ENCODE measurements around the gene MYO5A.
"Not testable (repeated sequence)": the region's sequence is repeated elsewhere in the genome, so short reads cannot be mapped to it uniquely, and the experiment has no call there.

MYO5A gene

DNA sequence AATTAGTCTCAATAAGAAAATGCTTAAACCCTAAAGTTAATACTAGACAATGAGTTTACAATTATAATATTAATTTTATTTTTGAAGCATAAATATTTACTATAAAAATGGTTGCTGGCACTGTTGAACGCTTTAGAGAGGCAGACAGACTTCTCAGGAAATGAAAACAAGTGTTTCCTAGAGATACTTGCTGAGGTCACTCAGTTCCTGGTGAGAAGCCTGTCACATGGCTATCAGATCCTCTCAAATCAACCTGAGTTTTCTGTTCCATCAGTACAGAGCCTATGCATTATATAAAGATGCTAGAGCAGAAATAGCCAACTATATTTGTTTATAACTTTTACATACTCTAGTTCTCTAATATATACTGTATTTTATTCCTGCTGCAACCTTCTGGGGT lies 109.2 kb downstream of the MYO5A start:
- no peak for DNase-seq (ENCODE audit: low read depth, low spot score)

DNA sequence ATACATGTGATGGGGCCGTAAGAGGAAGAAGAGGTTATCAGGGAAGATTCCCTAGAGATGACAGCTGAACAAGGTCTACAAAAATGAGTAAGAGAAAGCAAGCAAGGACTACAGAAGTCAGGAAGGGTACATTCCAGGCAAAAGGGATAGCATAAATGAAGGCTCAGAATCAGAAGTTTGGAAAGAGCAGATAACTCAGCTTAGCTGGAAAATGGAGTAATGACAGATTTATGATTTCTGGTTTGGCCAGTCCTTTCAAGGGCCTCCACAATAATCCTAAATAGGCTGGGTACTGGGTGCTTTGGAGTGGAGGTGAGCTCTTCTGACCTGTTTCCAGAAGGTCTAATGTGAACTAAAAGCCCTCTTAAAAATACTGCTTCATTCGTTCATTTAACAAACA lies 110.7 kb downstream of the MYO5A start:
- DNase-seq (ENCODE audit: low read depth, low spot score): no peak

DNA sequence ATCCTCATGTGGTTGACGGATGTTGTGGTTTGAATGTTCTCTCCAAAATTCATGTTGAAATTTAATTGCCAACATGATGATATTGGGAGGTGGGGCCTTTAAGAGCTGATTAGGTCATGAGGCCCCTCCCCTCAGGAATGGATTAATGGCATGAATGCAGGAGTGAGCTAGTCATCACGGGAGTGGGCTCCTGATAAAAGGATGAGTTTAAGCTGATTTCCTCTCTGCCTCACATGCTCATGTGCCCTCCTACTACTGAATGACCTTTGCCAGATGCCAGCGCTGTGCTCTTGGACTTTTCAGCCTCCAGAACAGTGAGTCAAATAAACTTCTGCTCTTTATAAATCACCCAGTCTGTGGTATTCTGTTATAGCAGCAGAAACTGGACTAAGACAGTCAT lies 111.2 kb downstream of the MYO5A start:
- no peak for DNase-seq (ENCODE audit: low read depth, low spot score)

DNA sequence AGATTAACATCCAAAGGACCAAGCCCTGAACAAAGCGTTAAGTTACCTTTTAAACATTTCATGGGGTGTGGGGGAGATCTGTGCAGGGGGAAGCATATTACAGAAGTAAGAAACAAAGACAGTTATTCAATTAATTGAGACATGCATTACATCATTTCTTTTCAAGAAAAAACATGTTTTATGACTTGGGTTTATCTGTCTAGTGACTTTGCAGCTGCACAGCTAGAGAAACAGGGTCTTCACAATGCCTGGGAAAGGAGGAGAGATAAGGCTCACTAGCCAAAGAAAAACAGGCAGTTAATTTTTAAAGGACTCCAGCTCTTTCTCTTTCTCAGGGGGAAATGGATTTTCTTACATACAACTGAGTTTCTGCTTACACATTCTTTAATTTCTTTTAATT lies 112.1 kb downstream of the MYO5A start:
- not testable (repeated sequence) for DNase-seq (ENCODE audit: low read depth, low spot score)

DNA sequence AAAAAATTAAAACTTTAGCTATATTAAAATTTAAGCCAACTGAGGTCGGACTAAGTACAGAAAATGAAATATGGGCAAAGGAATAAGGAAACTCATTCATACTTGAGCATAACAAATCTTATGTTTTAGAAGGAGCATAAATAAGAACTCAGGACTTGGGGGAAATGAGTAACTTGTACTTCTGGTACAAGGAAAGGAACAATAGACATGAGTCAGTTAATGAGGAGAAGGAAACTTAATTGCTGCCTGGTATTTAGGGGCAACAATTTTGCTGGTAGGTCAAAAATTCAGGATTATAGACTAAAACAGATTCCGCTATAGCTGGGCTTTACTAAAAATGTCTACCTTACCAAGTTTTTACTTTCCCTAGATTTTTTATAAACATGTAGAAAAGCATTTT lies 113.1 kb downstream of the MYO5A start:
- no peak for DNase-seq (ENCODE audit: low read depth, low spot score)

DNA sequence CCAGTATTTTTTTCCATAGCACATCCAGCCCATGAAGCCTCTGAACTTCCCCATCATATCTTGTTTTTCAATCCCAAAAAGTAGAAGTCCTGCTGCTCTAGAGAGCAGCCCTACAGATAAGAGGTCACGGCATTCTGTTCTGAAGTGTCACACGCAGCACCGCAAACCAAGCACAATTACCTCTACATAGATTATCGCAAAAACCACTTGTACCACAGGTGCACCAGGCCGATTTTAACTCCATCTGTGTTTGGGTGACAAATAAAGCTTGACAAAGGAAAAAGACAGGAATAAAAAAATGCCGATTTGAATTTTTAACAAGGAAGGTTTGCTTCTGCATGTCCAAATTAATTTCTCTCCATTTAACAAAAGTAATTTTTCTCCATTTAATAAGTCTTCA lies 113.7 kb downstream of the MYO5A start:
- no peak for DNase-seq (ENCODE audit: low read depth, low spot score)

DNA sequence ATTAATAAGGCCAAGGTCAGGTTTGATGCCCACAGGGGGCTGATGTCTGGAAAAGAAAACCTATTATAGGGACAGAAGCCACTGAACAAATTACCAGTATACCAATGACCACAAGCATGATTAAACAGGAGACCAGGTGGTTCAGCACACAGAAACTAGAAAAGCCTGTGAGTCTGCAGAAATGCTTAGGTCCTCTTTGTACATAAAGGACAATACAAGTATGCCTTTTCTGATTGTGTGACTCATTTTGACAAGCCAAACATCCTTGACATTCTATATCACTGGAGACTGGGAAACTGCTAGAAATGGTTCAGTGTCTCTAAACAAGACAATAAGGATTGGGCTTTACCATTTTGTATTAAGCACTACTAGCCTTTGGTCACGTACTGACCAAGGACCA lies 119.9 kb downstream of the MYO5A start:
- DNase-seq (ENCODE audit: low read depth, low spot score): no peak

DNA sequence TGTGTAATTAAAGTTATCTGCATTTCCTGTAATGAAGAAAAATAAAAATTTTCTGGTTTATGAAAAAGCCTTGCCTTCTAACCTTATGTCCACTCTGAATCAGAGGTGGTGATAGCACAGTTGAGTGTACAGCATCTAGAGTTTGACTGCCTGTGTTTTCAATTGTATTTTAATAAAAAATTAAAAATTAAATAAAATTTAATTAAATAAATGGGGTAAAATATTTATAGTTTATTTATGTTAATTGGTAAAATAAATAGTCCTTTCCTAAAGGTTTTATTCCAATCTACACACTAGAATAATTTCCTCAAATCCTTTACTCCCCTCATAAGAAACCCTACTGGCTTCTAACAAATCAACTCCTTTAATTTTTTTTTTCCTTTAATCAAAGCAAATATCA lies 121.3 kb downstream of the MYO5A start:
- DNase-seq (ENCODE audit: low read depth, low spot score): no peak

DNA sequence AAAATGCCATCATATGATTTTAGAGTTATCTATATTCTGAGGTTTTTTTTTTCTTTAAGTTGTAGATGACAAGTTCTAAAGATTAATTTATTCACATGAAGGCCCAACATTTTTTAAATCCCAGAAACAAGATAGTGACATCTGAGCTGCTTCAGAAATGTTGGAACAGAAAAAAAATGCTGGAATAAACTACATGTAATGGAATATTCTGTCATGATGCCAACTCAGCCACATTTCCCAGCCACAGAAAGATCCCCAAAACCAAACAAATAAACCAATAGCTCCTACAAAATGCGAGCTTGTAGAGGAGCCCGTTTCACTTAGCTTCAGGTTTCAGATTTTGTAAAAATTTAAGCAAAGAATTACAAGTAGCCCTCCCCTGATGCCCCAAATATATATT lies 122.1 kb downstream of the MYO5A start:
- no peak for DNase-seq (ENCODE audit: low read depth, low spot score)

DNA sequence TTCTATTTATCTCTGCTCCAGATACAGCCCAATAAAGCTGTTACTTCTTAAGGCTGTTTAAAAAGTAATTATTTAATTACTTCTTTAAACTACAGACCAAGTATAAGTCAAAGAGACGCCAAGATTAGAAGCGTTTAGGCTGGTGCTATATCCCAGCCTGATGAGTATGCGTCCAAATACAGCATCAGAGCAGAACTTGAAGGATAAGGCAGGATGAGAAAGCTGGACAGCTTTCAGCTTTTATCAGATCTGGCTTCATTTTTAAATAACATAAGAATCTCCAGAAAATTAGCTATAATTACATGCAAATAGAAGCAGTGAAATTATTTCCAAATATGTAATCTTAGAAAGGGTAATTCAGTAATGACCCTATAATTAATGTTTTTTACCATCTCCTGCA lies 122.8 kb downstream of the MYO5A start:
- DNase-seq (ENCODE audit: low read depth, low spot score): no peak

DNA sequence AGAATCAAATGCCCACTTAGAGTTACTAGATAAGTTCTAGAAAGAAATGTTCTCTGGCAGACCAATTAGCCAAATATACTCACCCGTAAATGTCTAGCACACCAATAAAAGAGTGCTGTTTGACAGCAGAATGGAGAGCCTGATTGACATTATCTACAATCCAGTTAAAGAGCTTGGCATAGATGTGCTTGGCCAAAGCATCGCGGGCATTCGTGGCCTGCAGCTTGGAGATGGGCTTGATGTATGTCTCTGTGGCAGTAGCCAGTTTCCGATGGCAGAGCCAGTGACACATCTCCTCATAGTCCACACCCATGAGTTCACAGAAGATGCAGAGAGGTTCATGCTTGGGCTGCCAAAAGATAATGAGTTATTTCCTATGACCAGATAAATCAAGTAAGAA lies 131.6 kb downstream of the MYO5A start:
- DNase-seq (ENCODE audit: low read depth, low spot score): no peak

DNA sequence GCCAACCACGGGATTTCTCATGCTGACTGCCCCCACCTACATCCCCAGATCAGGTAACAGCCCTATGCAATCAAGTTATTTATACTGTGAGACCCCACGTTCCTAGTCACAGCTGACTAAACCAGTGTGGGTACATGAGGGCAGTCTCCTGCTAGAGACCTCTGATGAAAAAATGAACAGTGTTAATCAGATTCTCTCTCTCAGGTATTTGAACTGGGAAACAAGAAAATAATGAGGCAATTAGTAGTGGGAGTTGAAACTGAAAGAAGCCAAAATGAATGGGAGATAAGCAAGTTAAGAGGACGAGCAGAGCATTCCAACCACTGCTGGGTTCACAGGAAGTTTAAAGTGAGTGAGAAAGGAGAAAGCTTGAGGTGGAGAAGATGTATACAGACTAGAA lies 134.6 kb downstream of the MYO5A start:
- no peak for DNase-seq (ENCODE audit: low read depth, low spot score)

DNA sequence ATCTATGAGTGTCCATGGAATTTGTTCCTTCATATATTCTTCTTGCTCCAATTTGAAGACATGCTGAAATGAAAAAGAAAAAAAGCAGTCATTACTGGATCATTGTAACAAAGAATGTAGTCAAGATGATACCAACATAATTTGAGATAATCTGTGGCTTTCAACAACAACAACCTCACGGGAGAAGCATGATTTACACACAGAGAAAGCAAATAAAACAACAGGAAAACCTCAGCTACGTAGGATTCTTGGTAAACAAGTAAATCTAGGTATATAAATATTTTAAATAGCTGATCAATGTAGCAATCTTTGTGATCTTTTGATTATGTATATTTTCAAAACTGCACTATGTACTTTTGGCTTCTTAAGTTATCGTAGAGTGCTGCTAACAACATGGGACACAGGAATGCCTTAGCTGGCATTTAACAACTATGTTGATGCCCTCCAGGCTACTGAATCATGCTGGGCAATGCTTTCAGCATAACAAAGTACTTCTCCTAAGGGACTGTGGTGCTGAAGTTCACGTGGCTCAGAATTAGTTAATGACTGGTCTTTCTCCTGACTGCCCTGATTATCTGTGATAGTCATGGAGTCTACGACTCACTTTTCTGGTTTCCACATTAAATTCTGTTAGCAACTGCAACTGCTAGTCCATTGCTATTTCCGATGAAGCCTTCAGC lies 136.5 kb downstream of the MYO5A start:
- DNase-seq (ENCODE audit: low read depth, low spot score): peak; percentile 69

DNA sequence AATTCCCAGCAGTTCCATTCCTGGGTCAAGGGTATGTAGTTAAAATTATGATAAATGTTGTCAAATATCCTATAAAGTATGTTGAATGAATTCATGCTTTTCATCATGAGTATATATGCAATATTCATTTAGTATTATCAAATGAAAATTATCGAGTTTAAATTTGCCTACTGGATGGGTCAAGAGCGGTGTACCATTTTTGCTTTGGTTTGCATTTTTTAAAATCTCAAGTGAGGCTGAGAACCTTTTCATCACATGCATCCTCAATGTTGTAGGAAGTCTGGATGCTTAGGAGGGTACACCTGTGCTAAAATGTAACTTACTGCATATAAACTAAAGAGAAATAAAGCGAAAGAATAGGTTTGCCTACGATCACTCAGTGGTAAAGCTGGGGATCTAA lies 137.6 kb downstream of the MYO5A start:
- no peak for DNase-seq (ENCODE audit: low read depth, low spot score)

DNA sequence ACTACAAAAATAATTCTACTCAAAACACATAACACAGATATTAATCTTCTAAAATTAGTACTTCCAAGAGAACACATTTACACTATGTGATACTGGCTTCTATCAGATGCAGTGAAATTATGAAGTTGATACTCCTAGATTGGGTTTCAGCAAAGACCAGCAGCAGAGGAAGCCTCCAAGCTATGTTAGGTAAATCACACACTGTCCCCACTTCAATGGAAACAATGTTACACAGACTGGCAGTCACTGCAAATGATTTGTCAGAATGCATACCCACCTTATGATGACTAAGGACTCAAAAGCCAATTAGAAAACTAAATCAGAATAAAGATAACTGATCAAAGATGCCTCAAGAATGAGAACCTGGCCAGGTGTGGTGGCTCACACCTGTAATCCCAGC lies 143.0 kb downstream of the MYO5A start:
- DNase-seq (ENCODE audit: low read depth, low spot score): no peak

DNA sequence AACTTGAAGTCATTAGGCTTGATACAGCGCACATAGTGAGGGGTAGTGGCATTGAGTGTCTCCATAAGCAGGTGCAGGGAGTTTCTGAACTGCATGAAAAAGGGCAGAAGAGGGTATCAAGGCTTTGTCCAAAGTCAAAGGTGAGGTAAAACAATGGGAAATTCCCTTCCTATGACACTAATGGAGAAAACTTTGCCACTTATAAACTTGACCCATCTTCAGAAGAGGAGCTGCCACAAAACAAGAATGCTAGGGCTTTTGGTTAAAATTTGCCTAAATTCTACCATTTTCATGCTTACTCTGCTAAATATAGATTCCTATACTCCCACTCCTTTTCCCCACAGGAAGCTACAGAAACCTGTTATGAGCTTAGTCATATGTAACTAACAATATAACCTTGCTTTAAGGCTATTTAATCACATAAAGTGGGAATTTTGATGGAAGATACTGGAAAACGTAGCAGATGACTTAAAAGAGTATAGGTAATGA lies 145.5 kb downstream of the MYO5A start:
- no peak for DNase-seq (ENCODE audit: low read depth, low spot score)

DNA sequence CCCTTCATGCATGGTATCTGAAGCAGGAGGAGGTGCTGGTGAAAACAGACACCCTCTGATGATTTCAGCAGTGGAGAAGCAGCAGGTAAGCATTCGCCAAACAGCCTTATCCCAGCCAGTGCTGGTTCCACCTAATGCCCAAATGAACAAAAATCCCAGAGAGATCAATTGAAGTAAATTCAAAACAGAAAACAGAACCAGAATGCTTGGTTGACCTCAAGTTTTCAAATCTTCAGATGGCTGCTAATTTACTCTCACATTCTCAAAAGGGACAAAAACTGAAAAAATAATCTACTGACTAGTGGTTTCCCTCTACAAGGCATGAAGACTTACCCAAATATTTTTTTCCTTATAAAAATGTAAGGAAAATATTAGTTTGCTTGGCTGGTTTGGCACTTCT lies 146.0 kb downstream of the MYO5A start:
- DNase-seq (ENCODE audit: low read depth, low spot score): no peak

DNA sequence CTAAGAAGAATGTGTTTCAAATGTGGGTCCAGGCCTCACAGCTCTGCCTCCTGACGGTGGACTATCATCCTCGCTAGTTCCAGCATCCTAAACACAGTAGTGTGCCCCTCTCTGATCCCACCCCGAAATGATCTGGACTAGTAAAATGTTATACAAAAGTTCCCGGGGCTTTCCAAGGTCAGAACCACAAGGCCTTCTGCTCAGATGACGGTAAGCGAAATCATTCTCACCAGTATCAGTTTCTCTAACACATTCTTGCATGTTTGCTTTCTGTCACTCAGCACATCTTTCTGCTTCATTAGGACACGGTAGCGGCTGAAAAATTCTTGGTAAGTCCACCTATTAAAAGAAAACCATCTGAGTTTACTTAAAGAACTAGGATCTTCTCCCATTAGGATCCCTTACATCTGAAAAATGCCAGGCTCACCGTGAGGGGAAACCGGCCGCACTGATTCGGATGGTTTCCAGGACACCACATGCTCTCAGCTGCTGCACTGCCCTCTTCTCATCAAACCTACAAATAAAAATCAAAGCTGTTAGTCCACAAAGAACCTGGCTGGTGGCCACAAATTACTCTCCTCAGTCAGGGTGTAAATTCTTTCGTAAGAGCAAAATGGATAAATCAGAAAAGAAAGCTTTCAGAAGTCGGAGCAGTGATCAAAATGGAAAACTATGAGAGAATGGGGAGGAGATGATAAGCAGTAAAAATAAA lies 149.1 kb downstream of the MYO5A start:
- DNase-seq (ENCODE audit: low read depth, low spot score): no peak

DNA sequence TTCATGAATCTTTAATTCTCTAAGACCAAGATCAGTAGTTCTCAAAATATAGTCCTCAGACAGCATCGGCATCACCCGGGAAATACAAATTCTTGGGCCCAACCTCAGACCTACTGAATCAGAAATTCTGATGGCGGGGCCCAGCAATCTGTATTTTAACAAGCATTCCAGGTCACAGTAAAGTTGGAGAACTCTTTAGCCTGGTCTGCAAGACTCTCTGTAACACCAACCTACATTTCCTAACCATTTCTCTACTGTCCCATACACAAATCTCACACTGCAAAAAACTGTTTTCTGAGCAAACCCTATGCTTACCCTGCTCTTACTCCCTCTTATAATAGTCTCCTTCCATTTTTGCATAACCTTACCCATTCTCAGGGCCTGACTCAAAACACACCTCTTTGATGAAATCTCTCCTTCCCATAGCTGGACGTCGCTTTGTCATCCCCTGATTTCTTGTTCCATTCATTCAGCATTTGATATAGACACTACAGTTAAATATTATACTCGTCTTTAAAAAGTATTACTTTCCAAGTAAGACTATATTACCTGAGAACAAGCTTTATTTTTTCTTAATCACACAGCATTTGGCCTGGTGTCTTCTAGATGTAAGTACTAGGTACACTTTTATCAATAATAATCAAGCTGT lies 149.8 kb downstream of the MYO5A start:
- no peak for DNase-seq (ENCODE audit: low read depth, low spot score)

DNA sequence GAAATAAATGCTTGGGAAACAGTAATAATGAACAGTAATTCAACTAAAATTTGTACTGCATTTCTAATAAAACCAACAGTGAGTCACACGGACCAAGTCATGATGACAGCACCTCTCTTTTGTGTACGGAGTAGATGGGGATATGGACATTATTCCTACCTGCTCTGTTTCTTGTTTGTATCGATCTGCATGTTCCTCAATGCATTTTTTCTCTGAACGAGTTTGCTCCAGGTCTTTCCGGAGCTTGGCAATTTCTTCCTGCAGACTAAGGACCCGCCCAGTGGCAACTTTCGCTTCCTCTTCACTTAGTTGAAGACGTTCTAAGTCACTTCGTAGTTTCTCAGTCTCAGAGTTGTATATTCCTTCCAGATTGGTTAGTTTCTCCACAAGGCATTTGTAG lies 158.7 kb downstream of the MYO5A start:
- no peak for DNase-seq (ENCODE audit: low read depth, low spot score)

DNA sequence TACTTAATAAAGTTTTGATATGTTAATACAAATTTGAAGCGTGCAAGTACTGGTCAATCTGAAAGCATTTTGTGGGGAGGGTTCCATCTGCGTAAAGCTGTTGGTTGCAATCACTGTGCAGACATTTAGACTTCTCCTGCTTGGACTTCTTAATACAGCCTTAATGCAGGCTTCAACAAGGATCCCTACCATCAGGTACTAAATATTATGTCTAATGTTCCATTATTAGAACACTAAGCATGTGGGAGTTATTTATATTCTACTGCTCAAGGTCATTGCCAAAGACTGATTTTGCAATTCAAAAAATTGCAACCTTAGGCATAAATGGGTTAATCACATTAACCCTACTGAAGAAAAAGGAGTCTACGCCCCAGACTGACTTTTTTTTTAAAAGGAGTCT lies 159.2 kb downstream of the MYO5A start:
- no peak for DNase-seq (ENCODE audit: low read depth, low spot score)

DNA sequence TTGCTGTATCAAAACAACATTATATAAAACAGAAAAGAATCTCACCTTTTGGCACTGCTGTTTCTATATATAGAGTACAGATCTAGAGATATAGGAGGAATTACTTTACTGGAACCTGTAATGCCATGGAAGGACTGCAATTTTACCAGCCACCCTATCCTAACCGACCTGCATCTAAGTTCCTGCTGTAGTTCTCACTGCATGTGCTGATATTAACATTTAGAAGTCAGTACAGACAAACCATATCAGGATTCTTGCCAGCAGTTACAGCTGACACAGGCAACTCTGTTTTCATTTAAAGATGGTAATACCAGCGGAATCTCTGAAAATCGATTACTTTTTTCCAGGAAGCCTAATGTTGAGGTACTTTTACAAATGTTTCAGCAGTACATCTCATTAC lies 159.7 kb downstream of the MYO5A start:
- DNase-seq (ENCODE audit: low read depth, low spot score): no peak

DNA sequence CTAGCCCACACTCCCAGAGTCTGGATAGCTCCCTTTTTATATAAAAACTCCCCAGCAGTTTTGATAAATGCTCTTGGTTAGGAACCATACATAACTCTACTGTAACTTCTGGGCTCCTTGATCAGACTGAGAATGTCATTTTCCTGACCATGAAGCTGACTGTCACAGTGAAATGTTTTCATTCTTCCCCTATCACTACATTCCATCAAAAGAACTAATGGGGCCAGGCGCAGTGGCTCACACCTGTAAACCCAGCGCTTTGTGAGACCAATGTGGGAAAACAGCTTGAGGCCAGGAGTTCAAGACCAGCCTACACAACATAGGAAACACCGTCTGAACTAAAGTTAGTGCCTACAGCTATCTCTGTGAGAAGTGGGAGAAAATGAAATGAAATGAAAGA lies 160.3 kb downstream of the MYO5A start:
- no peak for DNase-seq (ENCODE audit: low read depth, low spot score)

Data from iPS DF 19.7 (cell line).